NCI-H2081 (cell line): ENCODE measurements around the gene HIPK1.

Experiments
- DNase-seq, 2 experiments: peaks; one replicate each; lab custom pipeline; 2025; lab: John Stamatoyannopoulos, UW

HIPK1 gene

DNA sequence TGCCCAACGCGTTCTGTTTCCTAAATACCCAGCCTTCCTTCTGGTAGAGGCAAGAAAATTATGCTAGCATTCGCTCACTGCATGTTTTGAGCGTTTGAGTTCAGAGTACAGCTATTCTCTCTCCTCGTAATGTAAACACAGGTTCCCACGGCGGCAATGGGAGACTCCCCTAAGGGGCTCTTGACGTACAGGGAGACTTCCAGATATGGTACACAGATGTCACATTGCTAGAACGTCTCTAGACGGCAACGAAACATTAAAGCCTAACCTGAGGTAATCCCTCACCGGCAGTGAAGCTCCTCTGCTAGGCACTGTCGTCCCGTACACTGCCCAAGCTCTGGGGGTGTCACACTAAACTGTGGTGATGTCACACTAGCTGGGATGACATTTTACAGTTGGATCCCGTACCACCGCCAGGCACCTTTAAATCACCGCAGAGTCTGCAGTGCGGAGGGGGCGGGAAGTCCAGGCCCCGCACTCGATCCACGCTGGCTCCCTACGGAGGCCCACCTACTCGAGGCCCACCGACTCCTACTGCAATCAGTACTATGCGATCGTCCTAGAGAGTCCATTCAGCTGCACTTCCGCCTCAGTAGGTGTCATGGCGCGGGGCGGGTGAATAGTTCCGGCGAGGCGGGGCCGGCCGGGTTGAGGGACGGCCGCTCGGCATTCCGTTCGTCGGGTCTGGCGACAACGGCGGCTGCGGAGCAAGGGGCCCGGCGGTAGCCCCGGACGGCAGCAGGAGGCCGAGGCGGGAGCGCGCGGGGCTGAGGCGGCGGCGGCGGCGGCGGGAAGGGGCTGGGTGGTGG lies at the start of gene HIPK1:
Gene HIPK1, plus strand, starts transcription at position 384 of the 809 bp plus-strand sequence.
- peak; percentile 79 to 88 for DNase-seq

DNA sequence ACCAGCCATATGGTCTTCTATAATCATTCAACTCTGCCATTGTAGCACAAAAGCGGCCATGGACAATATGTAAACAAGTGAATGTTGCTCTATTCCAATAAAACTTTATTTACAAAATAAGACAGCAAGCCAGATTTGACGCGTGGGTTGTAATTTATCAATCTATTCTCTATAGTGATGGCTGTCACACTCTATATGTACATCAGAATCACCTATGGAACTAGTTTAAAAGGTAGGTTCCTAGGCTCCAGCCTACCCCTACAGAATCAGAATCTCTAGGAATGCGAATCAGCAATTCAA lies 49.4 kb upstream of the HIPK1 start:
- DNase-seq, result no peak

DNA sequence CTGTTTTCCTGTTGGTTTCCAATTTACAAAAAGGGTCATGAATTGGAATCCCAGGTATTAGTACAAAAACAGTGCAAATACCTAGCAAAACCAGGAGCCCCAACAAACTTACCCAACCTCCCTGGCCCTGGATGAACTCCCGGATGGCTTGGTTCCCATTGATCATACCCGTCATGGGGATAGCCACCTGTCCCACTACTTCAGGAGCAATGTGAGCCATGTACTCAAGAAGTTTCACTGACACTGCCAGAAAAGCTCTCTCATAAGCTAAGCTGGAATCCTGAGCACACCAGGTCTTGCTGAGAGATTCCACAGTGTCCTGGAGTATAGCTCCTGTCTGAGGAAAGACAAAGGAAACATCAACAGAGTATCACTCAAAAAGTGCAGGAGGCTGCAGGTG lies 47.5 kb upstream of the HIPK1 start:
- no peak for DNase-seq

DNA sequence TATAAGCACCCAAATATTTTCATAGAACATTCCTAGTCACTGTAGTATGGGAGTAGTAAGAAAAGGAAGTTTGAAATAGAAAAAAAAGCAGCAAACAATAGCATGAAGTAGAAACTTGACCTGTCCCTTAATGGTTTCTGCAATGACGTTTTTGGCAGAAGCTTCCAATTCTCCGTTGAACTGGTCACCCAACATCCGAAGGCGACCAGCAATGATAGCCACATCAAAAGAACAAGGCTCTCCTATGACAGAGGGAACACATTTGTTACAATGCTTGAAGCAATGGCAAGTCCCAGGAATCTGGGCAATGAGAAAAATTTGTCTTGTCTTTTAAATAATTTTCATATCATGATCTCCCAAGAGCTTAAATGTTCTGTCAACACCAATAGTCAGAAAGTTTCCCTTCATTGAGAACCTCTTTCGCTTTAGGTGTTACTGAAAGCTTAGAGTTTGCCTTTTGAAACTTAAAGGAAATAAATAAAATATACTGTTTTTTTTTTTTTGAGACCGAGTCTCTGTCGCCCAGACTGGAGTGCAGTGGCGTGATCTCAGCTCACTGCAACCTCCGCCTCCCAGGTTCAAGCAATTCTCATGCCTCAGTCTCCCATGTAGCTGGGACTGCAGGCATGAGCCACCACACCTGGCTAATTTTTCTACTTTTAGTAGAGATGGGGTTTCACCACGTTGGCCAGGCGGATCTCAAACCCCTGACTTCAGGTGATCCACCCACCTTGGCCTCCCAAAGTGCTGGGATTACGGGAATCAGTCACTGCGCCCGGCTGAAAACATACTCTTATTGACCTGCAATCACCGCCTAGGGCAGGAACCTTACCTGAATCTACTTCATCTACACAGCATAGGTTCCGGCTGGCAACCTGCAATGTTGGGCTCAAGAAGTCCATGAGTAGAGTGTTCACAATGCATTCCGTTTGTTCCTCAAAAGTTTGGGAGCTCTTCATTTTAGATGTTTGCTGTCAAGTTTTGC lies 42.4 kb upstream of the HIPK1 start:
- no peak for DNase-seq

DNA sequence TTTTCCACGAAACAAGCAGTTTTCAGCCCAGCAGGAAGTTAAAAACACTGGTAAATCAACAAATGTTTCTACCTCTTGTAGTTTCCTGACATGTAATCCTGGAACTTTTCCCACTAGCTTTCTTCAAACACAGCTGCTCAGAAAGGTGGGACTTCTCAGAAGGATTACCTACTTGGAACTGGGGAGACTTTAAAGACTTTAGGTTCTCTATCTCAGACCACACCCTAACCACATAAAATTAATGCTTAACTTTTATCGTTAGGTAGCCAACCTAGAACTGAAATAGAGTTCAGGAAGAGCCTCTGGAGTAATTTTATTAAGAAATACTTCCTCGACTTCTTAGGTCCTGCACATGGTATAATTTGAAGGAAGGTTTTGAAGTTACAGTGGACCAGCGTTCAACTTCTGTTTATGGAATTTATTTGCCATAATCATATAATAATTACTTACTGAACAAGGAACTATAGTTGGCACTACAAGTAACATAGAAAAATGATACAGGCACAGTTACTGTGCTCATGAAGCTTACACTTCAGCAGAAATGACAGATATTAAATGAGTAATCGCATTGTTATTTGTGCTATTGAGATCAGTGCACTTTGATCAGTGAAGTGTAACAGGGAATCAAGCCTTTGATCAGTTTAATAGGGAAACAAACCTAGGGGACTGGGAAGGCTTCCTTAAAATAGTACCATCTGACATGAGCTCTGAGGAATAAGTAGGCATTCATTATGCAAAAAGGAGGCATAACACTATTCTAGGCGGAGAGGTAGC lies 41.5 kb upstream of the HIPK1 start, which contains the start of gene BCL2L15:
Gene BCL2L15, minus strand, starts transcription at position 180 of the 774 bp plus-strand sequence. CDS start 206 bp downstream, outside the sequence.
- no peak for DNase-seq

DNA sequence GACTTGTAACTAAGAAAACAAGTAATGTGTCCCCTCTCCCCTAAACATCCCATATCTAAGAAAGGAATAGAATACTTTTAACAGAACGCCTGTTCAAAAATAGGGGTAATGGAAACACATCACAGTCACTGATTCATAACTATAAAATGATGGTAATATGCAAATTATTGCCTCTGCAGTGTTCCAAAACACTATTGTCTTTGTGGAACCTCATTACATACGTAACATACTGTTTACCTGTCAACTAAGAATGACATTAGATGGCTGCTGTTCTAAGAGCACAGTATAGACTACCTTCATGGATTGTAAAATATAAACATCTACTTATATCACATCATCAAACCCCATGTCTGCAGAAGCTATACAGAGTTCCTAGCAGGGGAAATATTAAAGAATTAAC lies 38.3 kb upstream of the HIPK1 start:
- no peak for DNase-seq

DNA sequence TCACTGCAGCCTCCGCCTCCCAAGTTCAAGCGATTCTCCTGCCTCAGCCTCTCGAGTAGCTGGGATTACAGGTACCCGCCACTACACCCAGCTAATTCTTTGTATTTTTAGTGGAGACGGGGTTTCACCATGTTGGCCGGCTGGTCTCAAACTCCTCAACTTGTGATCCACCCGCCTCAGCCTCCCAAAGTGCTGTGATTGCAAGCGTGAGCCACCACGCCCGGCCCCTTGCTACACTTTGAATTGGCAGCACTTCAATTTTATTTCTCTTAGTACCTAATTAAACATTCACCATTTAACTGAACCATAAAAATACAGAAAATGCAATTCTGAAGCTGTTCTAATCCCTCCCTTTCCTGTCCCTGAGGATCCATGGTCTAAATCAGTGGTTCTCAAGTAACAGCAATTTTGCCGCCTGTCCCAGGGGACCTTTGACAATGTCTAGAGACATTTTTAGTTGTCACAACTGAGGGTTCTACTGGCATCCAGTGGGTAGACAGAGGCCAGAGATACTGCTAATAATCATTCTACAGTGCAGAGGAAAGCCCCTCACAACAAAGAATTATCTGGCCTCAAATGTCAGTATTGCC lies 37.4 kb upstream of the HIPK1 start:
- no peak for DNase-seq

DNA sequence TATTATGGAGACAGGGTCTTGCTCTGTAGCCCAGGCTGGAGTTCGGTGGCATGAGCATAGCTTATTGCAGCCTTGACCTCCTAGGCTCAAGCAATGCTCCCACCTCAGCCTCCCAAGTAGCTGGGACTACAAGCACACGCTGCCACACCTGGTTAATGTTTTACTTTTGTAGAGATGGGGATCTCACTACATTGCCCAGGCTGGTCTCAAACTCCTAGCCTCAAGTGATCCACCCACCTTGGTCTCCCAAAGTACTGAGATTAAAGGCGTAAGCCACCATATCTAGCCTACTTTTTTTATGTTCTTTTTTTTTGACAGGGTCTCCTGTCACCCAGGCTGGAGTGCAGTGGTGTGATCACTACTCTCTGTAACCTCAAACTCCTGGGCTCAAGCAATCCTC lies 35.9 kb upstream of the HIPK1 start:
- DNase-seq, result no peak

DNA sequence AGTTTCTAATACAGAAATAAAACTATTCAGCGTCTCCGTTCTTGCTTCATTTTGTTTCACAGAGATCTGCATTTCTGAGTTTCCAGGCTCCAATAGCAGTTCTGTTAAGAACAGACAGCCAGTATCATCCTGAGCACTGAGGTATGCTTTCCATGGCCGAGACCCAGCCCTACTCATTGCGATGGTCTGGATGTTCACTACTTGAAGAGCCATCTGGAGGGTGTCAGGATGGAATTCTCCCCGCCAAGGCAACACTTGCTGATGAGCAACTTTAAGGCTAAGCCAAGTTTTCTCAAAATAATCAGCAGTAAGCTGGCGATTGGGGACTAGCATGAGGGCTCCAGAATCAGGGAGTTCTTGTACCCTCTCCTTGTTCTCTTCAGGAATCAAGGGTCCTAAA lies 34.0 kb upstream of the HIPK1 start:
- no peak for DNase-seq

DNA sequence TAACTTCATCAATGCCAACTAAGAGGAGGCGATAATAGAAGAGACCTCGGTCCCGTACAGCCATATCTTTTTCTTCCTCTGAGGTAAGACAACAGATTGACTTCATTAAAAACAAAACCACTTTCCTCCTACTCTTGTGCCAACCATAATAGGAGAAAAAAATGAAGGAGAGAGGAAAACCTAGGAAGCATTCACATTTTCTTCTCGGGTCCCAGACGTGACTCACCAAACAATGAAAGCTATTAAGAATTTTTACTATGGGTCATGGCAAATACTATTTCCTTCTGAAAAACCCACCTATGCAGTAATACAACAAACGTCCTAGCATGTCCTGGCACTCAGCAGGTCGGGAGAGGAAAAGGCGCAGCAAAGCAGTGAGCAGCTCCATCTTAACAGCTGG lies 33.2 kb upstream of the HIPK1 start:
- no peak for DNase-seq

DNA sequence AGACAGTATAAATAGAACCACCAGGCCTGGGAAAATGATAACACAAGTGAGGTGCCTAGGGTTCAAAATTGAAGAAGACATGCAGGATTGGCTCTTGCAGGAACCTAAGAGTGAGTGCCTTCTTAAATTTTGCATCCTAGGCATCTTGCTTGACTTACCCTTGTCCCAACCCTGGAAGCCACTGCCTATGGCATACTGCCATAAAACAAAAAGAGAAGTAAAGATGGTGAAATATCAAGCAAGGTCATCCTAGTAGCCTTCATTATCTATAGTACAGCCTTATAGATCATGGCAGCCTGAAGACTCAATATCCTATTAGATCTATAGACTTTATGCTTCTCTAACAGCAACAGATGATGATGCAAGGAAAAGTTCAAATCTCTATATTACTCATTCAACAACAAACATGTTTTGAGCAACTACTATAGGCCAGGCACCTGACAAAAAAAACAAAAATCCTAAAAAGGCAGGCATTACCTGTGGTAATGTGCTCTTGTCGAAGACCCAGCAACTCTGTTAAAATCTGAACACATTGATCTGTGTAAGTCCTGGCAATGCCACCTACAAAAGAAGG lies 30.8 kb upstream of the HIPK1 start:
- no peak for DNase-seq

DNA sequence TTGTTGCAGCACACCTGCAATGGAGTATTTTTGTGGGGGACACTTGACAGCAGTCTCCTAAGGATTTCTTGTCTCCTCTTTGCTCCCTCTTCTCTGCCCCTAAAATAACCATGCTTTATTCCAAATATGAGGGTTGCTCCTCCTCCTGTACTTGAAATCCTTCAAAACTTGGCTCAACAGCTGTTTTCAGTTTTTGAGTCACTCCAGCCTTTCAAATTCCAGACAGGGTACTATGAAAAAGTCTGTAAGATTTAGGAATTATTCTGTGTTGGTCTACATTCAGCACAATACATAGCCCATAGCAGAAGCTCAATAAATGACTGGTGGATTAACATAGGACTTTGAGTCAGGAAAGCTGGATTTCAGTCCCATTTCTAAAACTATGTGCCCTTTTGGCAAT lies 30.0 kb upstream of the HIPK1 start:
- no peak for DNase-seq

DNA sequence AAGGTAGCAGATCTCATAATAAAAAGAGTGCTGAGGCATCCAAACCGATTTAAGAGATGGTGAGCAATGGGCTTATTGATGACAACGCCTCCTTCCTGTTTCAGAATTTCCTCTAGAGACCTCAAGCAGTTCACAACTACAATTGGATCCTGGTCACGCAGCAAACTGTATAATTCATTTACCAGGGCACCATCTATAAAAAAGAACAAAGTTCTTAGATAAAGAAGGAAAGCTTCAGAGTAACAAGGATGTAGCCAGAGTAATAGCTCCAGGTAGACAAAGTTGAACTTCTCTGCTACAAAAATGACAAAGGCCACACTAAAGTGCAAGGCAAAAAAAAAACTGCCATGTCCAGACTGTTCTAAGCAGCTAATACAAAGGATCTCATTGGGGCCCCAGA lies 27.9 kb upstream of the HIPK1 start:
- no peak for DNase-seq

DNA sequence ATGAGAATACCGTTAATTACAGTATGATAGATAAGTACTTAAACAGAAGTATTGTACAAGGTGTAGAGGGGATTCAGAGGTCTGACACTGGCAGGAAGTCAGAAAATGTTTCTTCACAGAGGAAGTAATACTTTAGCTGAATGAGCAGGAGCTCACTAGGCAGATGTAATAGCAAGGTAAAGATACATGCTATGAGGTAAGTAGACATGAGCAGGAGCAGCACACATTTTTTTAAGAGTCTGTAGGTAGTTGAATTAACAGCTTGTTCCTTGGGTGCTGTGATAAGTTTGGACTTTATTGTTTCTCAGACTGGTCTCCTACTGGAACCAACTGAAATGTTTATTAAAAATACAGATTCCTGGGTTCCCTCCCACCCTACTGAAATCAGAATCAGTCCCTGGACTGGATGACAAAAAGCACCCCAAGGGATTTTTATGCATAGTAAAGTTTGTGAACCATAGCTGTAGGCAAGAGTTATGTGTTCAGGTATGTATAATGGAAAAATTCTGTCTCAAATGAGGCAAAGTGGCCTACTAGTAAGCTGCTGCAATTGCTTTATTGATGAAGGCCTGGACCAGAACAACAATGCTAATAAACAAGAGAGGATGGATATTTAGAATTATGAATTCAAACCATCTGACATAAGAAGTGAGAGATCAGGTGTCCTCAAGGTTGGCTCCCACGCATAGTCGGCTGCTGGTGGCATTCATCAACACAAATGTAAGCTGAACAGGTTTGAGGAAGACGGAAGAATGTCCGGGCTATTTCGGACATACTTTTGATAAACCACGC lies 25.4 kb upstream of the HIPK1 start:
- DNase-seq, result no peak

DNA sequence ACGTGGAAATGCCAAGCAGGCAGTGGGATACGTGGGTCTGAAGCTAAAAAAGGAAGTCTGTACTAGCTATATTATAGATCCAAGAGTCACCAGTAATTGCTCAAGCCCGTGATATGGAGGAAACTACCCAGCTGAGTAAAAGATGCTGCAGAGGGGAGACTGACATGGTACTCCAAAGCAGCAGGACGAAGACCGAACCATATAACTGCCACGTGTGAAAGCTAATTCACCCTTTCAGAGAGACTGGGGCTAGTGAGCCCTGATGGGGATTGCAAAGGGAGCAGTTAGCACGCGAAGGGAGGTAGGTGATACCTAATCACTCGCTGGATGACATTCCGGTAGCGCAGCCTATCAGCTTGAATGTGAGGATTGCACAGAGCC lies 24.8 kb upstream of the HIPK1 start:
- DNase-seq, result peak in 1 of 2 experiments; percentile 61

DNA sequence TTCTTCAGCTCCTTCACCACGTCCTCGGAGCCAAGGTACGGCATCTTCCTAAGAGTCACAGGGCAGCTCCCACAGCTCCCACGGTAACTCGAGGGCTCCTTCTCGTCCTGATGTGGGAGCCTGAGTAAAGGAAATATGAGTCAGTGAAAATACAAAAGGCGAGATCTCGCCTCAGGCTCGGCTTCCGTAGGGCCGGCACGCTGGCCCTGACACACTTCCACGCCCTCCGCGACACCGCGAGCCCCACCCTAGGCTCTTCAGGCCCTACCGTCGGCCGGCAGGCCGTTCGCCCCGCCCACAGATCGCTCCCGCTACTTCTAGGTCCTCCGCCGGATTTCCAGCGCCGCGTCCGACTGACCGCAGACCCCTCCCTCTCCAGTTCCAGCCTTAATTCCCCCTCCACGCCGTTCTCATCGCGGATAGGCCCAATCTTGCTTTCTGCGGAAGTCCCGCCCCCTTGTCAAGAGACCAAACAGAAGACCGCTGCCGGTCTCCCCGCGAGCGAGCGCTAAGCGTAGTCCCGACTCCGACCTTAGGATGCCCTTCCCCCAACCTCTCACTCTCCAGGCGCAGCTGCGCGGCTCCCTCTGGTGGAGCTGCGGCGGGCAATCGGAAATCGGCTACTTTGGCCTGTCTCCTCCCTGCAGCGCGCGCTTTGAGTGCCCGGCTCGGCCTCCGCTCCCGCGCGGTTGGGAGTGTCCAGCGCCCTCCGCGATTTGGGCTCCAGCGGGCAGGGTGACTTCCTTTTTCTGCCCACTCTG lies 24.3 kb upstream of the HIPK1 start, which contains the start of the genes AP4B1 and DCLRE1B:
Gene AP4B1, minus strand, starts transcription at position 126 of the 761 bp plus-strand sequence. Its CDS starts 82 bp downstream, at position 44.
Gene DCLRE1B, plus strand, starts transcription at position 653 of the 761 bp plus-strand sequence. CDS start 261 bp downstream, outside the sequence.
- peak; percentile 97 to 98 for DNase-seq

DNA sequence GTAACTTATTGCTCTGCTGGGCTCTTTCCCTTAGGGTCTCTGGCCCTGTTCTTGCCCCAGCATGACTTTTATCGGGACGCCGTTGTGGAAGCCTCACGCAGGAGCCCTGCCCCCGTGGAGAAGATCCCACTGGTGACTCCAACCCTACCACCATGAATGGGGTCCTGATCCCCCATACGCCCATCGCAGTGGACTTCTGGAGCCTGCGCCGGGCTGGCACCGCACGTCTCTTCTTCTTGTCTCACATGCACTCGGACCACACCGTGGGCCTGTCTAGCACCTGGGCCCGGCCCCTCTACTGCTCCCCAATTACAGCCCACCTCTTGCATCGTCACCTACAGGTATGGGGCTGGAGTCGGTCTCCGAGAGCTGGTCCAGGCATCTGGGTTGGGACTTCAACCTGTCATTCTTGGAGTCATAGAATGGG lies 23.7 kb upstream of the HIPK1 start:
- peak; percentile 1 to 34 for DNase-seq

DNA sequence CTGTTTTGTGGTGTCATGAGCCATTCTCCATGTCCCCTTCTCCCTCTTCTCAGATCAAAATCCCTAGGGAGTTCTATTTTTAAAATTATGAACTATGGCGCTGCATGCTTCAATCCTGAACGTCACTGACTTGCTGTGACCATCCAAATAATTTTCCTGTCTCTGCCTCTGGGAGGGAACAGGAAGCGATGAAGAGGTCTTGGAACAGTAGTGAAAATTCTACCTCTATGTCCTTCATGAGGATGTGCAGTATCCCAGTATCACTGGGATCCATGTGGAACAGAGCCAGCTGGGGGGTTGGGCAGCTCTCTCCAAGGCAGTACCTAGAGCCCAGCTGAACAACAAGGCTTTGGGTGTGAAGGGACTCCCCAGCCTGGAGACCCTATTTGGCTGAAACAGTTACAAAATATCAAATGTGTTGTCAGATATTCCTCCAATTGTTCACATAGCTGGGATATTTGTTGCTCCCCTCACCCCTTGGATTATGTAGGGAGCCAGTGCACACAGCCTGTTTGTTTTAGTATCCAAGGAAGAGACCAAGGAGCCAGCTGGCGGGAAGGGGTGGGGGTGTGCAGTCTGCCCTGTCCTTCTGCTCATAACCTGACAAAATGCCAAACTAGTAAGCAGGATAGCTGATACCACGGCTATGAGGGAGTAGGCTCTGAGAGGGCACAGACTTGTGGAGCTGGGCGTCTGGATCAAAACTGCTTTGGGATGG lies 16.4 kb upstream of the HIPK1 start:
- no peak for DNase-seq

DNA sequence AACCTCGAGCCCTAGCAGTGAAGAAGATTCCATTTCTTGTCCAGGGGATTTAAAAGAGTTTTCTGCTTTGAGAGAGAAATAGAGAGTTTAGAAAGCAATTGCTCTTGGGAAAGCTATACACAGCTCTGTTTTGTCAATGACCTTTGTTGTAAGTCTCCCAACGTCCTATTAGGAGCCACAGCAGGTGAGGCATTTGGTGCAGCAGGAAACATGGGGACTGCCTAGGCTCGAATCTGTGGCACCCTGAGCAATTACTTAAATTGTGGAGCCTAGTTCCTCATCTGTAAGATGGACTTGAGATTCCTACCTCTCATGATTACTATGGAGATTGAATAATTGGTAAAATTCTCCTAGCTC lies 15.8 kb upstream of the HIPK1 start:
- DNase-seq, result no peak
